Raji (cell line): ENCODE results near the gene PPP1R3F.

ENCODE experiments used
- POLR2A ChIP-seq: IDR thresholded peaks from 2 replicates; pipeline ENCODE4 v1.6.1; 2011; ENCODE audit warnings: low read depth, low read length, control low read depth; ENCODE audit not compliant: insufficient read depth

The PPP1R3F gene

DNA sequence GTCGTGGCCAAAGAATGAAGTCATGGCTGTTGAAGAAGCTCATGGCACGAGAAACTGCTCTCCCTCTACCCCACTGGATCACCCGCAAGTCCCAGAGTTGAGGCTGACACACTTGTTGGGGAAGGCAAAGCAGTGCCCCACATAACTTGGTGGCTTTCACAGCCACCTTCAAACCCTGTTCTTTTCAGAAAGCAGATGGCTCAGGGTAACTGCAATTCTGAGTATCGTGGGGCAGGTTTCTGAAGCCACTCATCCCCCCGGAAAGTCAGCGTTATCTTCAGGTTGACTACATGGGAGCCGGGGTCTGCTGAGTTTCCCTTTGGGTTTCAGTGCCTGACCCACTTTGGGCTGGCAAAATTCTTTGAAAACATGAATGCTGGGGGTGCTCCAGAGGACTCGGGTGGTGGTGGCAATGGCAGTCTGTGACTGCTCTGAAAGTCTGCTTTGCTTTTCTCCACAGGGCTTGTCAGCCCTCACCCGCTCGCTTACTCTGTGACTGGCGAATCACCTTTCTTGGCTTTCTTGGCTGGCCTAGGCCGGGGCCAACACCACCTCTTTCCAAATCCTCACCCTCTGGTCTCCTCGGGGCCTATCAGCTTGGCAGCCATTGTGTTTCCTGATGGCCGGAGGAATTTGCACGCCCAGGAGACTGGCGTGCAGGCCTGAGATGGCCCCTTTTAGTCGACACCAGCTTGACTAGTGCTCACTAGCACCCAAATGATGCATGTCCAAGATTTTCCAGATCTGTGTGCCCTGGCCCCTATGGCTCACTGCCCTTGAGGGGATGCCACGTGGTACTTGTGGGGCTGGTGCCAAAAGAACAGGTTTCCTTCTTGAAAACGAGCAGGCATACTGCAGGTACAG lies 7.3 kb downstream of the PPP1R3F start:
- no peak for TF ChIP-seq POLR2A

DNA sequence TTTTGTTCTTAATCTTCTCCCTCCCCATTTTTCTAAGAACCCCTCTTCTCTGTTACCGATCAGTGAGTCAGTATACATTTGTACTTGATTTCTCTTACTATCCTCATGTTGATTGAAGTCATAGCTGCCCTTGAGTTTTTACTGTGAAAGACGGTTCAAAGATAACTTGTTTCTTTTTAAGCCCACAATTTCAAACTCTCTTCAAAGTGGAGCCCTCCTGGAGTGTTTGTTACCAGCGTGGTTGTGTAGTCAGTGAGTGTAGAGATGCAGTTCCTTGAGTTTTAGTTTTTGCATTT lies 7.9 kb downstream of the PPP1R3F start:
- no peak for TF ChIP-seq POLR2A

DNA sequence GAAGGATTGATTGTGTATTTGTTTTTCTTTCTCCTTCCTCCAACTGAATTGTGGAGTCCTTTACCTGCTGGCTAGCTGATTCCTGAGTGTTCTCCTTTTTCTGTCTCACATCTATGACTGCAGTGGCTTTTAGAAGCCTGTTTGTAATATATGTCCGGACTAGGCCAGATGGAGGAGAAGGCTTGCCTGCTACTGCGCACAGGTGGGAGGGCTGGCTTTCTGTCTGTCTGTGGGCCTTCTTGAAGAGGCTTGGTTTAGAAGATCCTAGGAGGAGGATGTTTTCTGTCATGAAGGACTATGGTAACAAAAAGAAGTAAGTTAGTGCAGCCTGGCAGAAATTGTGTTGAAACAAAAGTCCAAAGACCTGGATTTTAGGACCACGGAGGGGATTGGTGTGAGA lies 8.5 kb downstream of the PPP1R3F start:
- TF ChIP-seq POLR2A = no peak

DNA sequence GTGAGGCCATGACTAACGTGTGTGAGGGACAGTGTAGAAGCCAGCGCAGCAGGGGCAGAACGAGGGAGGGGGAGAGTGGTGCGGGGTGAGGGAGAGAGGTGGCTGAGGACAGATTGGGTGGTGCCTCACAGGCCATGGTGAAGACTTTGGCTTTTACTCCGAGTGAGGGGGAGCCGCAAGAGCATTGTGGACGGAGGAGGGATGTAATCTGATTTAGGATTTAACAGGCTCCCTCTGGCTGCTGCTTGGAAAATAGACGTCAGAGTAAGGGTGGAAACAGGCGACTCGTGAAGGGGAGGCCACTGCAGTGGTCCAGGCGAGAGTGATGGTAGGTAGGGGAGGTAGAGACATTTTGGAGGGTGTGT lies 13.0 kb downstream of the PPP1R3F start:
- TF ChIP-seq POLR2A = no peak

DNA sequence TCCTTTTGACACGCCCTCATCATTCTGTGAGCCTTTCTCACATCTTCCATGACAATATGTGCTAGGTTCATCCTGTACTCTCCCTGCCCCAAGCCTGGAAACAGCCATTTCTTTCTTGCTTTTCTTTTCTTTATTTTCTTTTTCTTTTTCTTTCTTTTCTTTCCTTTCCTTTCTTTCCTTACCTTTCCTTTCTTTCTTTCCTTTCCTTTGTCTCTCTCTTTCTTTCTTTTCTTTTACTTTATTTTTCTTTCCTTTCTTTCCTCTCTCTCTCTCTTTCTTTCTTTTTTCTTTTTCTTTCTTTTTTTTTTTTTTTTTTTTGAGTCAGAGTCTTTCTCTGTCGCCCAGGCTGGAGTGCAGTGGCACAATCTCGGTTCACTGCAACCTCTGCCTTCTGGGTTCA lies 14.6 kb downstream of the PPP1R3F start:
- TF ChIP-seq POLR2A = no peak

DNA sequence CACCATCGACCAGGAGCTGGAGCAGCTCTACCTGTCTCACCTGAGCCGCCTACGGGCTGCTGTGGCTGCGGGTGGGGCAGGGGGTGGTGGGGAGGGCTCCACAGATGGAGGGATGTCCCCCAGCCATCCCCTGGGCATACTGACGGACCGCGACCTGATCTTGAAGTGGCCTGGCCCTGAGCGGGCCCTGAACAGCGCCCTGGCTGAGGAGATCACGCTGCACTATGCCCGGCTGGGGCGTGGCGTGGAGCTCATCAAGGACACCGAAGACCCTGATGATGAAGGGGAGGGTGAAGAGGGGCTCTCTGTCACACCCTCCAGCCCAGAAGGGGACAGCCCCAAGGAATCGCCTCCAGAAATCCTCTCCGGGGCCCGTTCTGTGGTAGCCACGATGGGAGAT lies 16.5 kb downstream of the PPP1R3F start:
- TF ChIP-seq POLR2A = no peak

DNA sequence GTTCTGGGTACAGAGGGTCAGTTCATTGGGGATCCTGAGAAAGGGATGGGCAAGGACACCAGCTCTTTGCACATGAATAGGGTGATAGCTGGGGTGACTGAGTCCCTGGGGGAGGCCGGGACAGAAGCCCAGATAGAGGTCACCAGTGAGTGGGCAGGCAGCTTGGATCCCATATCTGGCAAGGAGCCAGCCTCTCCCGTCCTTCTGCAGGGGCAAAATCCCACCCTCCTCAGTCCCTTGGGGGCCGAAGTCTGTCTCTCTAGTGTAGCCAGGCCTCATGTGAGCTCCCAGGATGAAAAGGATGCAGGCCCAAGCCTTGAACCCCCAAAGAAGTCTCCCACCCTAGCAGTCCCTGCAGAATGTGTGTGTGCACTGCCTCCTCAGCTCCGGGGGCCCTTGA lies 17.0 kb downstream of the PPP1R3F start:
- TF ChIP-seq POLR2A = no peak

DNA sequence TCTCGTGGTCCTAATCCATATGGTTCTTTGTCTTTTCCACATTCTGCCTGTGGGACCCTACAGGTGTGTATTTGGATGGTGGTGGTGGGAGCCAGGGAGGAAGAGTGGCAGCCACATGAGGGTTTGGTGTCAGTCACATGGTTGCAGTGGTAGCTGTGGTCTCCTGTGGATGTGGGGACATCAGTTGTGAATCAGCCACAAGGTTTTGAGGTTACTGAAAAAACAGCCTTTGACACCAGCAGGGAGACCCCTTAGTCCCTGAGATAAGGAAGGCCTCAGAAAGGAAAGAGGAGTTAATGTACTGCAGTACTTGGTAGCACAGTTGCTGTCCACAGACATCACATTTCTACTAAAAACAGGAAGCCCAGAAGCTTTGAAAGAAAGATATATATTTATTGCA lies 18.1 kb downstream of the PPP1R3F start:
- TF ChIP-seq POLR2A = no peak

DNA sequence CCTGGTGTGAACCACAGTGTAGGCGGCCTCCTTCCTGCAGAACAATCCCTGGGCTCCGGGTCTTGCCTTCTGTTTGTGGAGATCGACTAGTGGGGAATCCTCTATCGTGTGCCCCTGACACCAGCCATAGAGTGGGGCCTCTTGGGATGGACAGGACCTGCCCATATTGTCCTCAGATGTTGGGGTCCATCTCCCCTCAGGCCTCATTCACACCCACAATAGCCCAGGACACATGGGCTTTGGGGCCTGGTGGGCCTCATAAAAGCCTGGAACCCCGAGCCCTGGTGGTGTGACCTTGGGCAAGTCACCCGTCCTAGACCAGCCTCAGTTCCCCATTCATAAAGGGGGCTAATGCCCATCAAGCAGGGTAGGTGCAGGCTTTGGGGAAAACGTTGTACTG lies 20.6 kb downstream of the PPP1R3F start:
- TF ChIP-seq POLR2A = no peak

DNA sequence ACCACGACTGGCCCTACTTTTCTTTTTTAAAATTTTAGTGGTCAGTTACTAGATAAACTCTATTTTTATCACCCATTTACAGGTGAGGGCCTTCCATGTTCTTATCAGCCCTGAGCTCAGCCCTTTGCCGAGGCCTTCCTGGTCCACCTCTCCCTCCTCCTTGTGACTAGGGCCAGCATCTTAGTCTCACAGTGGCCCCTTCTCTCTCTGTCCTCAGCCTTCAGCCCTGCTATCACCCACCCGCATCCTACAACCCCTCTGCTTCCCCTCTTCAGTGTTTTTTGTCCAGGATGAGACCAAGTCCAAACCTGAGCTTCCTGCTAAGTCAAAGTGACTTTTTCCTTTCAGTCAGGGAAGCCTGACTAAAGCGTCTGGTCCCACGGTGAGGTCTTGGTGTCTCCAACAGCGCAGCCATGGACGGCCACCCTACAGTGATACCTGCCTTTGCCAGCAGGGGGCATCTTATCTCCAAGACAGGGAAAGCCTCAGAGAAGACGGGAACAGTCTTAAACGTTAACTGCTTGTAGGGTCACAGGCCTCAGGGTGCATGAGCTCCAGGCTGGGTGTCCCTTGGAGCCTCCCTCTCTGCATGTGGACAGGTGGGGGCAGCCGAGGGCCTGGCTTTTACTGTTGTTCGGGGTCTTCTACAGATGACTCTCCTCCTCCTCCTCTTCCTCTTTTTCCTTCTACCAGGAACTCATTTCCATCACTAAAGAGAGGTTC lies 22.2 kb downstream of the PPP1R3F start:
- no peak for TF ChIP-seq POLR2A

DNA sequence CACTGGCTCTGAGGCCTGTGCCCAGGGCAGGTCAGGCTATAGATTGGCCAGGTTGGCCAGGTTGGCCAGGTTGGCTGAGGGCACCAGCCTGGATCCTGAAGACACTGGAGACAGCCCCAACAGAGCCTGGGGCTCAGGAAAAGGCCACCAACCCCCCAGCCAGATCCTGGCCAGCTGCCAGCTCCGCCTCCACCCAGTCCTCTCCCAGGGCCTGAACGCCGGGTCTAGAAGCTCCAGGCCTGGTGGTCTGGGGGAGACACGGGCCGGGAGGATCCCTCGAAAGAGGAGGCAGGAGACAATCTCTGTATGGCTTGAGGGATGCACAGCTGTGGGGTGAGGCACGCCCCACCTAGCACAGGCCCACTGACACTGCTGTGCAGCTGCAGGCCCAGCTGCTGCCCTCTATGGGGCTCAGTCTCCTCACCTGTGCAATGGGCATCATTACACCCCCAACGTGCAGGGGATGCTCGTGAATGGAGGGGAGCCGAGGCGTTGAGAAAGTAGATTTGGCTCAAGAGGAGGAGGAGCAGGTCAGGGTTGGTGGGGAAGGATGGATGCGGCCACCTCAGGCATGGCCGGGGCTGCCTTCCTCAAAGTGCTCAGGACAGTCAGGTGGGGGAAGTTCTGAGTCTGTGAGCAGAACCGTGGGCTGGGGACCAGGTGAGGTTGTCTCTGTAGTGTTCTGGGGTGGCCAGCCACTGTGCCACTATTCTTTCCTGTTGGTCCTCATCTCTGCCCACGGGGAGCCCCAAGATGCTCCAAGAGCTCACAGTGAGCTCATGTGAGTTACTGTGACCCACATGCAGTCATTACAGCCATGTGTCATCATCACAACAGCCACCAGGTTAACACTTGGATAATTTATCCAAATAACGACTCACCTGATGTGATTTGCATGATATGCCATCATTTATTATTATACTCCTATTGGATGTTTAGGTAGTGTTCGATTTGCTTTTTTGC lies 23.1 kb downstream of the PPP1R3F start:
- no peak for TF ChIP-seq POLR2A

DNA sequence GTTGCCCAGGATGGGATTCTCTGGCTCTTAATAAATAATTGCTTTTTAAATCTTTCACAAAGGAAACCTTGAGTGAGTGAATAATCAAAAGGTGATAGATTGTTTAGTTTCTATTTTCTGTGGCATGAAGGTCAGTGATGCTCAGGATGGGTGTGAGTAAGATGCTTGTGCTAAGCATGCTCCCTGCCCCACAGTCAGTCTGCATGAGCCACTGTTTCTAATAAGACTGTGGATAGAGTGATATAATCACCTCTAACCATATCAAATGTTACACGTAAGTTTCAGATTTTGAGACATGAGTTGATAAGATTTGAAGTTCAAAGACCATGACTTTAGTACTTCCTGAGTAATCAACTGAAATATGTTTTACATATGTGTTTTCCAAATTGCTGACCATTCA lies 31.1 kb downstream of the PPP1R3F start:
- TF ChIP-seq POLR2A = no peak

DNA sequence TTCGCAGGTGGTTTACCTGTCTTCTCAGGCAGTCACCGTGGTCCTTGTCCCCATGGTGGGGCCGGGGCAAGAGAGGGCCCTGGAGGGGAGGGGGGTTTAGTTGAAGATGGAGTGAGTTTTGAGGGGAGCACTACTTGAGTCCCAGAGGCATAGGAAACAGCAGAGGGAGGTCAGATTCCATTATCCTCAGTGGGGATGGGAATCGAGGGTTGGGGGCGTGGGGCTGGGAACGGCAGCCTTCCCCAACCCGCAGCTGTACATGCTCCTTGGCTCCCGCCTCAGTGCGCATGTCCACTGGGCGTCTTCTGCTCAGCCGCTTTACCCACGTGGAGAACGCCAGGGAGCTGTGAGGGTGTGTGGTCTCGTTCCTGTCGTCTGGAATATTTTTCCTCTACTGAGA lies 33.8 kb downstream of the PPP1R3F start, which contains the start of gene GAGE10:
Gene GAGE10 (plus strand): TSS at position 301 of the 400 bp plus-strand sequence. CDS start 1,214 bp downstream, outside the sequence.
- TF ChIP-seq POLR2A = no peak

DNA sequence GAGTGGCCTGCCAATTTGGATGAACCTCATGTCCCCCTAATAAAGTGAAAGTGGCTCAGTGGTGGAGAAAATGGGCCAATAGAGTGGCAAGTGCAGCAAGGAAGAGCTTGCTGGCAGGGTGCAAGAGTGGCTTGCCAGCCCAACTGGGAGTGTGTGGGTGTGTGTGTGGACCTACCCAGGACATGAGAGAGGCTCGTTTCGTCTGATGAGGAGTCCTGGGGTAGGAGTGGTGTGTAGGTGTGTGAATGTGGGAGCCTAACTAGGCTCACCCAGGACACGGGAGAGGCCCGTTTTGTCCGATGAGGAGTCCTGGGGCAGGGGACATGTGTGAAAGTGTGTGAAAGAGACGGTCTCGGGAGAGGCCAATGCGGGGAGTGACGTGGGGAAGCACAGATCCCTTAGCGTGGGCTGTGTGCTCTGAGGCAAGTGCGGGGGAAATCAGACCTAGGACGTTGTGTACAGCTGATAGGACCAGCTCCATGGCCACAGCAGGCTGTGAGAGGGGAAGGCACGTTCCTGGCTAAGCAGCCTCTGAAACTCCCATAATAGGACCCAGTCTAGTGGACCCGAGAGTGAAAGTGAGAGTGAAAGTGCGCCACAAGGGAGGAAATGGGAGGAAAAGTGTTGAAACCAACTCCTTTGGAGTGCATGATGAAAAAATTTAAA lies 39.1 kb downstream of the PPP1R3F start:
- TF ChIP-seq POLR2A = no peak
